Peyer's patch (tissue), 4 donors: ENCODE results near the gene TAF11L3. TPM values are rescaled to one million over a fixed set of nuclear protein-coding genes. Genes with fewer than 3 reads are reported as not detected.
"Not testable (repeated sequence)": the region's sequence is repeated elsewhere in the genome, so short reads cannot be mapped to it uniquely, and the experiment has no call there.

Source experiments
- DNase-seq, 3 donors: peaks; one replicate each; pipeline ENCODE4 v3.0.0-alpha.2; 2017 to 2019
- H3K27ac ChIP-seq, 4 donors: fragments of 200-600 bp; sonication (generic); one replicate each; pipeline ENCODE4 v1.5.1; 2016 to 2019
- H3K27me3 ChIP-seq, 2 donors: fragments of 200-600 bp; sonication (generic); one replicate each; pipeline ENCODE4 v1.5.1; 2019
- H3K36me3 ChIP-seq, 3 donors: fragments of 200-600 bp; sonication (generic); one replicate each; pipeline ENCODE4 v1.5.1; 2016 to 2019
- H3K4me1 ChIP-seq, 4 donors: fragments of 200-600 bp; sonication (generic); one replicate each; pipeline ENCODE4 v1.5.1; 2016 to 2019
- H3K4me3 ChIP-seq, 4 donors: fragments of 200-600 bp; sonication (generic); 1 replicate in 3 of 4; 2 replicates in 1 of 4; pipeline ENCODE4 v1.5.1; 2016 to 2019; ENCODE audit warnings: mild to moderate bottlenecking in 1 of 4
- H3K9me3 ChIP-seq, 4 donors: fragments of 200-600 bp; sonication (generic); one replicate each; pipeline ENCODE4 v1.5.1; 2016 to 2019; ENCODE audit warnings: mild to moderate bottlenecking in 1 of 4
- POLR2A ChIP-seq, 2 donors: fragments of 450-650 bp; IDR thresholded peaks; one replicate each; pipeline ENCODE4 v1.5.1; 2017; ENCODE audit warnings: antibody characterized with exemption in 2 of 2, mild to moderate bottlenecking in 2 of 2, moderate library complexity in 2 of 2
- total RNA-seq, 4 donors: library from RNA; depleted of rRNA; stranded (reverse); fragments of >200 nt; gene quantifications; one replicate each; pipeline ENCODE4 v1.1.0, GENCODE V29; 2016
- TF ChIP-seq, protein P1 (sequence below), 6 experiments: fragments of 450-650 bp in 4 of 6; fragments of 200-600 bp in 2 of 6; sonication (generic) in 1 of 6; IDR thresholded peaks; one replicate each; pipeline ENCODE4 v1.5.1; 2017 to 2019; ENCODE audit warnings: antibody characterized with exemption in 6 of 6, mild to moderate bottlenecking in 3 of 6, moderate library complexity in 1 of 6

Gene TAF11L3
- total RNA-seq = not detected

DNA sequence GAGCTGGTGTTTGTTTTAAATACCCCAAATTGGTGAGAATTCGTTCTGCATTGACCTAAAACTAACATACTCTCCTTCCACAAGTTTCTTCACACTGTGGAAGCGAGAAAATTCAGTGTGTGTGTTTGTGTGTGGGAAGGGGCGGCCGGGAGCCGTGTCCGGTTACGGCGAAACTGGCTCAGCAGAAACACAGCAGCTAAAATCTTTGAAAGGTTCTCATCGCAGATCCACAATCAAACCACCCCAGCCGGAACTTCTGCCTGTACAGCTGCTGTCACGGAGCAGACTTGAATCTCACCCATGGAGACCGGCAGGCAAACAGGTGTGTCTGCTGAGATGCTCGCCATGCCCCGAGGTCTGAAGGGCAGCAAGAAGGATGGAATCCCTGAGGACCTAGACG is at the start of gene TAF11L3:
Gene TAF11L3 (plus strand): TSS at position 301 of the 400 bp plus-strand sequence.
- H3K9me3 ChIP-seq, H3K4me1 ChIP-seq, H3K4me3 ChIP-seq, H3K27ac ChIP-seq, DNase-seq, H3K36me3 ChIP-seq, H3K27me3 ChIP-seq: not testable (repeated sequence)

DNA sequence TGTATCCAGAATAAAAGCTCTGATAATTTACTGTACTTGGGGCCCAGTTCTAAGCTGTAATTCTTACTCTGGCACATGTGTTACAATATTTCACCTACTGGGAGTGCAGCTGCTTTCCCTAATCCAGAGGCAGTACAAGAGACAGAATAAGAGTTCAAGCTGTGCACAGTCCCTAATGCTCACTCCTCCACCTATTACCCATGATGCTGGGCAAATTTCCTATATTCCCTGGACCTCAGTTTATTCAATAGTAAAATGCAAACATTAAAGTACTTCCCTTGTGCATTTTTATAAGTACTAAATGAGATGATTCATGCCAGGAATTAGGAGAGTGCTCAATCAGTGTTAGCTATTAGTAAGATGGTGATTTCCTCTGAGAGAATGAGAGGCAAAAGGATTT is 48.1 kb upstream of the TAF11L3 start:
- DNase-seq = no peak
- no peaks in the 10 kb centered on the region for H3K36me3 ChIP-seq
- no peak overlapping the region for H3K27ac ChIP-seq
- no peaks in the 10 kb centered on the region for H3K9me3 ChIP-seq
- no peak overlapping the region for H3K4me3 ChIP-seq
- H3K4me1 ChIP-seq = no peaks in the 10 kb centered on the region
- H3K27me3 ChIP-seq = no peaks in the 10 kb centered on the region
- TF ChIP-seq POLR2A (IDR thresholded peaks at IDR 0.05) = no peak
- TF ChIP-seq, protein P1, sequence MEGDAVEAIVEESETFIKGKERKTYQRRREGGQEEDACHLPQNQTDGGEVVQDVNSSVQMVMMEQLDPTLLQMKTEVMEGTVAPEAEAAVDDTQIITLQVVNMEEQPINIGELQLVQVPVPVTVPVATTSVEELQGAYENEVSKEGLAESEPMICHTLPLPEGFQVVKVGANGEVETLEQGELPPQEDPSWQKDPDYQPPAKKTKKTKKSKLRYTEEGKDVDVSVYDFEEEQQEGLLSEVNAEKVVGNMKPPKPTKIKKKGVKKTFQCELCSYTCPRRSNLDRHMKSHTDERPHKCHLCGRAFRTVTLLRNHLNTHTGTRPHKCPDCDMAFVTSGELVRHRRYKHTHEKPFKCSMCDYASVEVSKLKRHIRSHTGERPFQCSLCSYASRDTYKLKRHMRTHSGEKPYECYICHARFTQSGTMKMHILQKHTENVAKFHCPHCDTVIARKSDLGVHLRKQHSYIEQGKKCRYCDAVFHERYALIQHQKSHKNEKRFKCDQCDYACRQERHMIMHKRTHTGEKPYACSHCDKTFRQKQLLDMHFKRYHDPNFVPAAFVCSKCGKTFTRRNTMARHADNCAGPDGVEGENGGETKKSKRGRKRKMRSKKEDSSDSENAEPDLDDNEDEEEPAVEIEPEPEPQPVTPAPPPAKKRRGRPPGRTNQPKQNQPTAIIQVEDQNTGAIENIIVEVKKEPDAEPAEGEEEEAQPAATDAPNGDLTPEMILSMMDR (IDR thresholded peaks at IDR 0.05) = no peak

DNA sequence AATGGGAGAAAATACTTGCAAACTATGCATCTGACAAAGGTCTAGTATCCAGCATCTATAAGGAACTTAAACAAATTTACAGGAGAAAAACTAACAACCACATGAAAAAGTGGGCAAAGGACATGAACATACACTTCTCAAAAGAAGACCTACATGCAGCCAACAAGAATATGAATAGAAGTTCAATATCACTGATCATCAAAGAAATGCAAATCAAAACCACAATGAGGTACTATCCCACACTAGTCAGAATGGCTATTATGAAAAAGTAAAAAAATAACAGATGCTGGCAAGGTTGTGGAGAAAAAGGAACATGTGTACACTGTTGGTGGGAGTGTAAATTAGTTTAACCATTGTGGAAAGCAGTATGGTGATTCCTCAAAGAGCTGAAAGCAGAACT is 43.1 kb upstream of the TAF11L3 start:
- not testable (repeated sequence) for H3K27me3 ChIP-seq, H3K27ac ChIP-seq, H3K36me3 ChIP-seq, H3K9me3 ChIP-seq, DNase-seq, H3K4me1 ChIP-seq, H3K4me3 ChIP-seq

DNA sequence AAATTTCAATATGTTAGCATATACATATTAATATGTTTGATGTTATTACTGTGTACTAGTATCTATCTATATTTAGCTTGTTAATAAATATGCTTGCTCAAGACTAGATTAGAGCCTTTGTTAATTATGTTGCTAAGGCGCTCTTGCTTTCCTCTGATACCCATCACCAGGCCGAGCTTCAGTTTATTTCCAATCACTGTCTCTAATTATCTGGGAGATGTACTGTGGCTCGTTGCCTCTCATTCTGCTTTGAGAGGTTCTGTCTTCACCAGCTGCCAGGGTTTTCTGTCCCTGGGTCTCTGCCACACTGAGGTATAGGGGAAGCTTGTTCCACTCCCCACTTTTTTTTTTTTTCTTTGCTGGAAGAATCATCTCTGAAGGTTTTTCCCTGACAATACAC is 41.1 kb upstream of the TAF11L3 start:
- H3K4me1 ChIP-seq = no peaks in the 10 kb centered on the region
- H3K27me3 ChIP-seq = no peaks in the 10 kb centered on the region
- no peaks in the 10 kb centered on the region for H3K9me3 ChIP-seq
- no peak for DNase-seq
- no peak overlapping the region for H3K4me3 ChIP-seq
- no peaks in the 10 kb centered on the region for H3K36me3 ChIP-seq
- TF ChIP-seq POLR2A (IDR thresholded peaks at IDR 0.05) = no peak
- TF ChIP-seq, protein P1 (IDR thresholded peaks at IDR 0.05) = no peak
- H3K27ac ChIP-seq = no peak overlapping the region

DNA sequence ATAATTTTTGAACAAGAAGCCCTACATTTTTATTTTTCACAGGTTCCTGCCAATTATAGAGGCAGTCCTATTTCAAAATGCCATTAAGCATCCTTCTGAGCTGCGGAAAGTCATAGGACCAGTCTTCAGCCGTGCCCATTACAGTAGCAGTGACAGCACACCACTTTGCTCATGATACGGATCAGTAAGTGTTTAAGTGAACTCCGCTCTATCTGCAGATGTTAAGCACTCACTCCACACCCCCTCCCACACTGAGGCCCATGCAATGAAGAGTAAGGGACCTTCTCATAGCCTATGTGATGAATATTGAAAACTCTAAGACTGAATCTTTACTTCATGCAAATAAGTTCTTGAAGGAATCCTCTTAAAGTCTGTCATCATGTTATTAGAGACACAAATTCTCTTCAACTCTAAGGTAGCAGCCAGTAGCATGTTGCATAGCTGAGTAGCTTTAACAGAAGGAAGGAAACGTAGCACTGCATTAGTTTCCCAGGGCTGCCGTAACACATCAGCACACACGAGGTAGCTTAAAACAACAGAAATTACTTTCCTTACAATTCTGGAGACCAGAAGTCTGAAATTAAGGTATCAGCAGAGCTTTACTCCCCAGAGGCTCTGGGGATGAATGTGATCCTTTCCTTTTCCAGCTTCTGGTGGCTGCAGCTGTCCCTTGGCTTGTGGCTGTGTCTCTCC is 40.4 kb upstream of the TAF11L3 start:
- Histone ChIP-seq H3K27ac (no peak overlapping the region), H3K9me3 (no peaks in the 10 kb centered on the region), H3K36me3 (no peaks in the 10 kb centered on the region), H3K27me3 (no peaks in the 10 kb centered on the region), H3K4me1 (no peaks in the 10 kb centered on the region), H3K4me3 (no peak overlapping the region)
- no peak for DNase-seq
- TF ChIP-seq, protein P1 (IDR thresholded peaks at IDR 0.05) = no peak

DNA sequence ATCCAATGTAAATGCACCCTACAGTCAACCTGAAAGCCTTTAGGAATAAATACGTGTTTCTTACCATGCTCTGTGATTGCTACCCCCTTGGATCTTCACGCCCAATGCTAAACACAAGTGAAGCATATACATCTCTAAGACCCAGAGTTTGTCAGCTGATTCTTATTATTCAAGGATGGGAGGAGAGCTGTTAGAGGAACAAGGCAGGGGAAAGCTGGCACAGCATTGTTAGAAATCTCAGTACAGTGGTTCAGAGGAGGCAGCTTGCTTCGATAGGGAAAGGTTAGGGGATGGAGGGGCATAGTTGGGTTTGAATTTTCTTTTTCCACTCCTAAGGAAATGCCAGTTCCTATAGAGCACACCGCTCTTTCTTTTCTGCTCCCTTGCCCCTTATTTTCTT is 36.8 kb upstream of the TAF11L3 start:
- Histone ChIP-seq H3K4me3 (no peak overlapping the region), H3K27me3 (no peaks in the 10 kb centered on the region), H3K27ac (no peak overlapping the region), H3K36me3 (no peaks in the 10 kb centered on the region), H3K9me3 (no peaks in the 10 kb centered on the region), H3K4me1 (no peaks in the 10 kb centered on the region)
- DNase-seq = no peak
- no peak for TF ChIP-seq POLR2A (IDR thresholded peaks at IDR 0.05)
- TF ChIP-seq, protein P1 (IDR thresholded peaks at IDR 0.05) = no peak

DNA sequence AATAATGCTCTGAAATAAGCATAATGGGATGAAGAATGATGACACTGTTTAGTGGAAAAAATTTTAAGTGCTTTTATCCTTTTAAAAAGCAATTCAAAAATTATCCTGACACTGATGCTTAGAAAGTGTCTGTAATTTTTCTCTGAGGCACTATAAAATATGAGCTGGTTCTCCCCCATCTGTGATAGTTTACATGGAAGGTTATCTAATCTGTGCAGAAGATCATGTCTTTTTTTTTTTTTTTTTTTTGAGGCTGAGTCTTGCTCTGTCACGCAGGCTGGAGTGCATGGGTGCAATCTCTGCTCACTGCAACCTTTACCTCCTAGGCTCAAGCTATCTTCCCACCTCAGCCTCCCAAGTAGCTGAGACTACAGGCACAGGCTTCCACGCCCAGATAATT is 35.4 kb upstream of the TAF11L3 start:
- Histone ChIP-seq H3K4me1 (no peaks in the 10 kb centered on the region), H3K9me3 (no peaks in the 10 kb centered on the region), H3K27ac (no peak overlapping the region), H3K27me3 (no peaks in the 10 kb centered on the region), H3K36me3 (no peaks in the 10 kb centered on the region), H3K4me3 (no peak overlapping the region)
- no peak for DNase-seq
- TF ChIP-seq, protein P1 (IDR thresholded peaks at IDR 0.05) = no peak
- no peak for TF ChIP-seq POLR2A (IDR thresholded peaks at IDR 0.05)

DNA sequence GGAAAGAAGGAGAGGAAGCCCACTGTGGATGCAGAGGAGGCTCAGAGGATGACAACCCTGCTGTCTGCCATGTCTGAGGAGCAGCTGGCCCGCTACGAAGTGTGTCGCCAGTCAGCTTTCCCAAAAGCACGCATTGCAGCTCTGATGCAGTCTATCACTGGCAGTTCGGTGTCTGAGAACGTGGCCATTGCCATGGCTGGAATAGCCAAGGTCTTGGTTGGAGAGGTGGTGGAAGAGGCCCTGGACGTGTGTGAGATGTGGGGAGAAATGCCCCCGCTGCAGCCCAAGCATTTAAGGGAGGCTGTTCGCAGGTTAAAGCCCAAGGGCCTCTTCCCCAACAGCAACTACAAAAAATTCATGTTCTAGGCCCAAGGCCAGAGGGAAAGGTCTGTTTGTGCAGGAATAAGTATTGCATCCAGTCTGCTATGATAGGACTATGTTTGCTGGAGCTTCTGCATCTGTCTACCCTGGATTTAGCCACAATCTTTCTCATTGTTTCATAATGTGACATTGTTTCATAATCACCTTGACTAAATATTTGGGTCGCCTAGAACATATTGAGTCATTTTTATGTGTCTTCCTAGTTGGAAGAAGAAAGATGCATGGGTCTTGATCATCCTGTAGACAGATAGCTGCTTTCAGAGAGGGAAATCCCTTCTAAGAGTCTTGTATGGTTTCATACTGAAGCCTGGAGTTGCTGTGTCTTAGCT is 31.5 kb upstream of the TAF11L3 start:
- not testable (repeated sequence) for H3K4me3 ChIP-seq, DNase-seq, H3K9me3 ChIP-seq, H3K4me1 ChIP-seq, H3K27me3 ChIP-seq, H3K27ac ChIP-seq, H3K36me3 ChIP-seq
